A549 treated with AZD2906 at 1 μM for 4 hours (cell line): ENCODE results near the gene IFNA17. TPM values are rescaled to one million over a fixed set of nuclear protein-coding genes. Genes with fewer than 3 reads are reported as not detected.

Experiments
- total RNA-seq: library from RNA; stranded (reverse); fragments of 200-300 nt; extraction: Qiagen RNA extraction; gene quantifications from 5 replicates; pipeline ENCODE4 v1.2.3, GENCODE V29; 2022

IFNA17 gene
- not detected in 5 replicates for total RNA-seq

DNA sequence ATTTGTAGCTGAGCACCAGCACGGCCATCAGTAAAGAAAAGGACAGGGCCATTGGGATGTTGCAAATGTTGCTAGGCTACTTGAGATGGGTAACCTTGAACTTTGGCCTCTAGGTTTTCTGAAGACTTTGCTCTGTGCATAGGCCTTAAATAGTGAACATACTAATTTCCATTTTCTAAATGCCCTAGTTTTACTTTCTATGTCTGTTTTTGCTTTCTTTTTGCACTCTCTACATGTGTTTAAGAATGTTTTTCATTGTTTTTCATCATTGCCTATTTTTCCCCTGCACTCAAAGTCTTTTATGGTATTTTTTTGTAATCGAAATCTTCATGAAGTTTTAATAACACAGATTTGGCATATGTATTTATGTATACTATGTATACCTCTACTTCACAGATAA is at the start of gene IFNA17:
TSS of gene IFNA17 (minus strand) at position 101 of the 400 bp plus-strand sequence. CDS start at position 52, 49 bp downstream.

DNA sequence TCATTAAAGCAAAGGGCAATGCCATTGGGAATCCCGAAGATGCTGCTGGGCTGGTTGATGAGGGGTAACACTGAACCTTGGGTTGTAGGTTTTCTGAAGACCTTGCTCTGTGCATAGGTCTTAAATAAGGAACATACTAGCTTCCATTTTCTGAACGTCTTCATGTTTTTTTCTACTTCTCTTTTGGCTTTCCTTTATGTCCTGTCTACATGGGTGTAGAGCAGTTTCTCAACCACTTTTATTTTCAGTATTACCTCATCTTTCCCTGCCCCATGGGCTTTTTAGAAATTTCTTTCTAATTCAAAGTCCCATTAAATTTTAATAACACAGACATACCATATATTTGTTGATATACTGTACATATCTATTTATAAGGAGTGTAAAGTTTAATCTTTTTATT is 11.9 kb upstream of the IFNA17 start, which contains the start of gene IFNA14:
TSS of gene IFNA14 (minus strand) at position 95 of the 400 bp plus-strand sequence. CDS start at position 25, 70 bp downstream.

DNA sequence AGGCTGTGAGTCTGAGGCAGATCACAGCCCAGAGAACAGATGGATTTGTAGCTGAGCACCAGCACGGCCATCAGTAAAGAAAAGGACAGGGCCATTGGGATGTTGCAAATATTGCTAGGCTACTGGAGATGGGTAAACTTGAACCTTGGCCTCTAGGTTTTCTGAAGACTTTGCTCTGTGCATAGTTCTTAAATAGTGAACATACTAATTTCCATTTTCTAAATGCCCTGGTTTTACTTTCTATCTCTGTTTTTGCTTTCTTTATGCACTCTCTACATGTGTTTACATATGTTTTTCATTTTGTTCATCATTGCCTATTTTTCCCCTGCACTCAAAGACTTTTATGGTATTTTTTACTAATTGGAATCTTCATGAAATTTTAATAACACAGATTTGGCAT is 10.8 kb downstream of the IFNA17 start, which contains the start of gene IFNA16:
TSS of gene IFNA16 (minus strand) at position 101 of the 400 bp plus-strand sequence. CDS start at position 95, 6 bp downstream.

DNA sequence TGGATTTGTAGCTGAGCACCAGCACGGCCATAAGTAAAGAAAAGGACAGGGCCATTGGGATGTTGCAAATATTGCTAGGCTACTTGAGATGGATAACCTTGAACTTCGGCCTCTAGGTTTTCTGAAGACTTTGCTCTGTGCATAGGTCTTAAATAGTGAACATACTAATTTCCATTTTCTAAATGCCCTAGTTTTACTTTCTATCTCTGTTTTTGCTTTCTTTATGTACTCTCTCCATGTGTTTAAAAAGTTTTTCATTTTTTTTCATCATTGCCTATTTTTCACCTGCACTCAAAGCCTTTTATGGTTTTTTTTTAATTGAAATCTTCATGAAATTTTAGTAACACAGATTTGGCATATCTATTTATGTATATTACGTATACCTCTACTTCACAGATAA is 21.0 kb downstream of the IFNA17 start, which contains the start of gene IFNA10:
TSS of gene IFNA10 (minus strand) at position 101 of the 400 bp plus-strand sequence. CDS start at position 55, 46 bp downstream.

DNA sequence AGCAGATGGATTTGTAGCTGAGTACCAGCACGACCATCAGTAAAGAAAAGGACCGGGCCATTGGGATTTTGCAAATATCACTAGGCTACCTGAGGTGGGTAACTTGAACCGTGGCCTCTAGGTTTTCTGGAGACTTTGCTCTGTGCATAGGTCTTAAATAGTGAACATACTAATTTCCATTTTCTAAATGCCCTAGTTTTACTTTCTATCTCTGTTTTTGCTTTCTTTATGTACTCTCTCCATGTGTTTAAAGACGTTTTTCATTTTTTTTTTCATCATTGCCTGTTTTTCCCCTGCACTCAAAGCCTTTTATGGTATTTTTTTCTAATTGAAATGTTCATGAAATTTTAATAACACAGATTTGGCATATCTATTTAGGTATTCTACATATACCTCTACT is 25.9 kb downstream of the IFNA17 start, which contains the start of gene IFNA7:
TSS of gene IFNA7 (minus strand) at position 101 of the 400 bp plus-strand sequence. CDS start at position 61, 40 bp downstream.

DNA sequence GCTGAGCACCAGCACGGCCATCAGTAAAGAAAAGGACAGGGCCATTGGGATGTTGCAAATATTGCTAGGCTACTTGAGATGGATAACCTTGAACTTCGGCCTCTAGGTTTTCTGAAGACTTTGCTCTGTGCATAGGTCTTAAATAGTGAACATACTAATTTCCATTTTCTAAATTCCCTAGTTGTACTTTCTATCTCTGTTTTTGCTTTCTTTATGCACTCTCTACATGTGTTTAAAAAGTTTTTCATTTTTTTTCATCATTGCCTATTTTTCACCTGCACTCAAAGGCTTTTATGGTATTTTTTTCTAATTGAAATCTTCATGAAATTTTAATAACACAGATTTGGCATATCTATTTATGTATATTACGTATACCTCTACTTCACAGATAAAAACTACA is 40.5 kb downstream of the IFNA17 start, which contains the start of gene IFNA4:
TSS of gene IFNA4 (minus strand) at position 101 of the 400 bp plus-strand sequence. CDS start at position 45, 56 bp downstream.

Other genes starting within 250 kb of the IFNA17 start
- 0.84 to 1.1 TPM (median 1.0 TPM) in 5 replicates for gene HACD4, start 196.6 kb downstream of the IFNA17 start, total RNA-seq
- not detected in 5 replicates for gene IFNB1, start 150.3 kb downstream of the IFNA17 start, total RNA-seq
- not detected in 5 replicates for gene IFNW1, start 86.4 kb downstream of the IFNA17 start, total RNA-seq
- gene IFNA21, start 61.6 kb downstream of the IFNA17 start, total RNA-seq: not detected in 5 replicates
- not detected in 5 replicates for gene IFNA4, start 40.6 kb downstream of the IFNA17 start, total RNA-seq
- gene IFNA7, start 26.0 kb downstream of the IFNA17 start, total RNA-seq: not detected in 5 replicates
- gene IFNA10, start 21.1 kb downstream of the IFNA17 start, total RNA-seq: not detected in 5 replicates
- gene IFNA16, start 10.9 kb downstream of the IFNA17 start, total RNA-seq: not detected in 5 replicates
- not detected in 5 replicates for gene IFNA14, start 11.8 kb upstream of the IFNA17 start, total RNA-seq
- not detected in 5 replicates for gene IFNA5, start 77.1 kb upstream of the IFNA17 start, total RNA-seq
- gene KLHL9, start 107.2 kb upstream of the IFNA17 start, total RNA-seq: 15.3 to 20.3 TPM (median 18.6 TPM) in 5 replicates
- not detected in 5 replicates for gene IFNA6, start 122.7 kb upstream of the IFNA17 start, total RNA-seq
- not detected in 5 replicates for gene IFNA13, start 139.8 kb upstream of the IFNA17 start, total RNA-seq
- gene IFNA2, start 157.2 kb upstream of the IFNA17 start, total RNA-seq: not detected in 5 replicates
- gene IFNA8, start 180.9 kb upstream of the IFNA17 start, total RNA-seq: not detected in 5 replicates
- gene IFNA1, start 212.2 kb upstream of the IFNA17 start, total RNA-seq: not detected in 5 replicates